GM12801 (cell line): ENCODE data around the gene TMEM272.

ENCODE experiments used
- CTCF ChIP-seq: IDR thresholded peaks from one replicate; pipeline ENCODE4 v1.5.1; 2011; ENCODE audit warnings: control low read depth; ENCODE audit not compliant: insufficient read length; ENCODE audit errors: extremely low read depth

TMEM272 gene

DNA sequence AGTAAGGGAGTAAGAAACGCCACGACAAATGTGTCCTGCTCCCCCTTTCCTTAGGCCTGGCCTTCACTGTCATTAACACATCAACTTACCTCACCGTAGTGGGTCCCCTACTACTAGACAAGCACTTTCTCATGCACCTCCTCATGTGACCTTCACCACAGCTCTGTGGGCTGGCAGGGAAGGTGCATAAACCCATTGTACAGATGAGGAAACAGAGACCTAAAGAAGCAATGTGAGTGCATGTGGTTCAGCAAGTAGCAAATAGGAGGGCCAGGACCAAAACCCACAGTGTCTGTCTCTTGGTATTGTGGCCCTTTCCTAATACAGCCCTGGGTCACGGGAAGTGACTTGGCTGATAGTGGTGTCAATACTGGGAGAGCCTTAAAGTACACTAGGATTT is 22.1 kb upstream of the TMEM272 start:
- no peak for TF ChIP-seq CTCF

DNA sequence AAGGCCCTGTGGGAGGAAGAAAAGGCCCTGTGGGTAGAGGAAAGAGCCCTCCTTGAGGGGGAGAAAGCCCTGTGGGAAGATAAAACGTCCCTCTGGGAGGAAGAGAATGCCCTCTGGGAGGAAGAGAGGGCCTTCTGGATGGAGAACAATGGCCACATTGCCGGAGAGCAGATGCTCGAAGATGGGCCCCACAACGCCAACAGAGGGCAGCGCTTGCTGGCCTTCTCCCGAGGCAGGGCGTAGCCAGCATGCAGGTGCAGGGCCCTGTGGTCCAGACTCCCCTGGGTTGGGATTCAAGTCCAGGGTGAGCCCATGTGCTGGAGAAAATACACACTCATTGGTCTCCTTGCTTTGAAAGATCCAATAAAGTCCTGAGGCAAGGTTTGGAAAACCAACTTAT is 20.9 kb upstream of the TMEM272 start:
- TF ChIP-seq CTCF, result no peak

- TF ChIP-seq CTCF, result no peak
These were observed 18.0 kb upstream of the TMEM272 start for GRCh38 chr13:51862957-51863356.

DNA sequence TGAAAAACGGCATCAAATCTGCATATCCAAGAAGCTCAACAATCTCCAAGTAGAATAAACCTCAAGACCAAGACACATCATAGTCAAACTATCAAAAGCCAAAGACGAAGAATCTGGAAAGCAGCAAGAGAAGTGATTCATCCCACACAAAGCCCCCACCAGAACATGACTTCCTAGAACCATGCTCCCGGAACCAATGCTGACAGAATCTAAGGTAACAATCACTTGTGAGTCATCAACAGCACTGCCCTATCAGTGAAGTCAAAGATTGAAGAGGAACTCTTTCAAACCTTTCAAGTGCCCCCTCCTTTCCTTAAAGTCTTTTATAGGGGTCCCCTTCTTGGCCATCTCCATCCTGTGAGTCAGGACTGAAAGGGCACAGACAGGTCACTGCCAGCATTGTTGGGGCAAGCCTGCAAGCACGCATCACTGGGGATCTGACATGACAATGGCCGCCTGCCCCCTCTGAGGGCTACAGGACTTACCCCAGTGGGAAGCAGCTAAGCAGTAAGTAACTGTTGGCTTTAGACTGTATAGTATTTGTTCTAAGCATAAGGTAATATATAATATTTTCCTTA is 16.8 kb upstream of the TMEM272 start, which contains the start of gene CCDC70:
Gene CCDC70 (plus strand): TSS at position 247 of the 578 bp plus-strand sequence. CDS start 3,443 bp downstream, outside the sequence.
- TF ChIP-seq CTCF, result no peak

DNA sequence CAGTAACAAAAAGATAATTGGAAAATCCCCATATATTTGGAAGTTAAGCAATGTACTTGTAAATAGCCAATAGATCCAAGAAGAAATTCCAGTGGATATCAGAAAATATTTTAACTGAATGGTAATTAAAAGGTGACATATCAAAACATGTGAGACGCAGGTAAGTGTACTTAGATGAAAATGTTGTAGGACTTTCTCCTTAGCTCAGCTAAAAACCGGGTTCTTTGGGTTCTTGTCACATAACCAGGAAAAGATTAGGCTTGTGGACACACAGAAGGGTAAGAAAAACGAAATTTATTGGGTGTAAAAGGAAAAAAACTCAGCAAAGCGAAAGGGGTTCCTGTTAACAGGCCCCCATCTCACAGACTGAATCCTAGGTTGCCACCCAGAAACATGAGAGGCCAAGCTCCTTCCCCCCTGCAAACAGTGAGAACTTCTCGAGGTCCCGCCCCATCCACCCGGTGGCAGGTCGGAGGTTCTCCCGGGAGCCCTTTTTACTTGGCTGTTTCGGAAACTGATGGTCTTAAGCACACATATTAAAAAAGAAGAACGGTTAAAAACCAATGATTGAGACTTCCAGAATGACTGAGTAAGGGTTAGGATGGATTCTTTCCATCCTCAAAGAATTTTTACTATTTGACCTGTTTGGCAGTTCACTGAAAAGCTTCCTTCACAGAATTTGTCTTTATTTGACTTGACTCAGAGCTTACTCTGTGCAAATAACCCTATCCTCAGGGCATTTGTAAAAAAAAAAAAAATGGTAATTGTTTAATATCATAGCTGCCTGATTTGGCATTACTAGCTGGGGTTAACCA is 13.7 kb upstream of the TMEM272 start:
- no peak for TF ChIP-seq CTCF

- TF ChIP-seq CTCF, result no peak
These were observed 12.0 kb upstream of the TMEM272 start for GRCh38 chr13:51856998-51857397.

DNA sequence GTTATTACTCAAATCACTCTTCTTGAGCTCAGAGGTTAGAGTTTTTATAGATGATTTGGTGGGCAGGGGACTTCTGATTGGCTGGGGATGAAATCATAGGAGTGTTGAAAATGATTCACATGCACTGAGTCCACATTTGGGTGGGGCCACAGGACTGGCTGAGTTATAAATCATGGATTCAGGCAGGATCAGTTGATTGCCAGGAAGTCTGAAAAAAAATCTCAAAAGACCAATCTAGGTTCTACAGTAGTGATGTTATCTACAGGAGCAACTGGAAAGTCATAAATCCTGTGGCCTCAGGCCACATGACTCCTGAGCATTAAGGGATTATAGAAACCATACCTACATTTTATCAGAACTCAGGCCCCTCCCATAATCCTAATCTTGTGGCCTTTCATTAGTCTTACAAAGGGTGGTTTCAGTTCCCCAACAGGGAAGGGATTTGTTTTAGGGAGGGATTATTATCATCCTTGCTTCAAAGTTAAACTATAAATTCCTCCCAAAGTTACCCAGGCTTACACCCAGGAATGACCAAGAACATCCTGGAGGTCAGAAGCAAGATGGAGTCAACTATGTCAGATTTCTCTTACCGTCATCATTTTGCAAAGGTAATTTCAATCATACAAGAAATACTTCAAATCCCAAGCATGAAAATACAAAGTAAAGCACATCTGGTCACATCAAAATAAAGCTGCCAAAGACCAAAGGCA is 11.2 kb upstream of the TMEM272 start:
- no peak for TF ChIP-seq CTCF
